GM18505 (cell line): ENCODE results near the gene FAM174C.

Experiments used
- ATAC-seq: cut with Tn5 transposase; IDR thresholded peaks from one replicate; pipeline ENCODE4 v1.9.1; 2021; ENCODE audit not compliant: unreplicated experiment
- POLR2A ChIP-seq: IDR thresholded peaks from 4 replicates; pipeline ENCODE4 v1.6.1; 2011; ENCODE audit warnings: borderline replicate concordance; ENCODE audit not compliant: insufficient read depth, insufficient read length; ENCODE audit errors: extremely low read depth

FAM174C gene

DNA sequence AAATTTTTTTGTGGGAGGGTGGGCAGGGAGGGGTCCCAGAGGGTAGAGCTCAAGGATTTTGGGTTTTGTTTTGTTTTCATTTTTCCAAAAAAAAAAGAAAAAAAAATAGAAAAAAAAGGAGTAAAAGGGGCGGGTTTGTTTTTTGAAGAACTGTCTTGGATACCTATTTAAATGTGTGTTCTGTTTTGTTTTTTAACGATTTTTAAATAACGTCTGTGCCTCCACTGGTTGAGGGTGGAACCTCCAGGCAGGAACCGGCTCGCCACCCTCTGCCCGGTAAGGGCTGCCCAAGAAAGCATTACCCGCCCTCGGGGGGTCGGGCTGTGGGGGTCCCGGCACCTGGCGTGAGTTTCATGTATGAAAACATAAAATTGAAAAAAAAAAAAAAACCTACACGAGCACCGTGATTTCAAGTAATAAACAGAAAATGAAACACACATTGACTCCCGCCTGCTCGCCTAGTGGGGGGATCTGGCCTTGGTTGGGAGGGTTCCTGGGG is 16.6 kb upstream of the FAM174C start:
- TF ChIP-seq POLR2A, result no peak
- ATAC-seq, result no peak

DNA sequence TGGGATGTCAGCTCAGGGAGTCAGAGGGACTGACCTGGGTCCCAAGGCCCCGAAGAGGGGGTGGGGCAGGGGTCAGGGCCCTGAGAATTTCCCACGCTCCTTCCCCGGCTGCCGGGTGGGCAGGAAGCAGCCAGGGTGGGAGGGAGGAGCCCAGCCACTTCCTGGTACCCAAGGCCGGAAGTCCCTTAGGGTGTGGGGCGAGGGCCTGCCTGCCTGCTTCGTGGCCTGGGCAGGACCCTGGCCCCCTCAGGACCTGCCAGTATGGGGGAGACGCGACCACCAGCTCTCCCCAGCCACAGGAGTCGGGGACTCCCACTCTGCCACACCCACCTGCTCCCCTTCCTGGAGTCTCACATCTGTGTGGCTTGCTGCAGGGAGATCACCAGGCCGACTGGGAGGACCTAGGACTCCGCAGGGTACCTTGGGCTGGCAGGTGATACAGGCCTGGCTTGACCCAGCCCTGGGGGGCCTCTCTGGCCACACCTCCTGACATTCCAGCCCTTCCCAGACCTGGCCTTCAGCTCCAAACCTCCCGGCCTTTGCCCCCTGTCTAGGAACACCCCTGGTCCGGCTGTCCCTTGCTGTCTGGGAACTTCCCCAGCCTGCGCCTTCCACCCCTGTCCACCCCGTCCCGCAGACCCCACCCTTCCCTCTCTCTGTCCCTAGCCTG is 16.0 kb upstream of the FAM174C start:
- peak; percentile 25 for ATAC-seq
- peak; percentile 85 for TF ChIP-seq POLR2A

- TF ChIP-seq POLR2A, result no peak
- ATAC-seq, result peak; percentile 5
Observed at GRCh38 chr19:1259876-1260748, 15.2 kb upstream of the FAM174C start.

GRCh38 chr19:1260749-1261537 is 14.4 kb upstream of the FAM174C start:
- ATAC-seq, result peak; percentile 50
- peak; percentile 28 for TF ChIP-seq POLR2A

- no peak for ATAC-seq
- no peak for TF ChIP-seq POLR2A
Observed at GRCh38 chr19:1261538-1261797, 13.9 kb upstream of the FAM174C start.

DNA sequence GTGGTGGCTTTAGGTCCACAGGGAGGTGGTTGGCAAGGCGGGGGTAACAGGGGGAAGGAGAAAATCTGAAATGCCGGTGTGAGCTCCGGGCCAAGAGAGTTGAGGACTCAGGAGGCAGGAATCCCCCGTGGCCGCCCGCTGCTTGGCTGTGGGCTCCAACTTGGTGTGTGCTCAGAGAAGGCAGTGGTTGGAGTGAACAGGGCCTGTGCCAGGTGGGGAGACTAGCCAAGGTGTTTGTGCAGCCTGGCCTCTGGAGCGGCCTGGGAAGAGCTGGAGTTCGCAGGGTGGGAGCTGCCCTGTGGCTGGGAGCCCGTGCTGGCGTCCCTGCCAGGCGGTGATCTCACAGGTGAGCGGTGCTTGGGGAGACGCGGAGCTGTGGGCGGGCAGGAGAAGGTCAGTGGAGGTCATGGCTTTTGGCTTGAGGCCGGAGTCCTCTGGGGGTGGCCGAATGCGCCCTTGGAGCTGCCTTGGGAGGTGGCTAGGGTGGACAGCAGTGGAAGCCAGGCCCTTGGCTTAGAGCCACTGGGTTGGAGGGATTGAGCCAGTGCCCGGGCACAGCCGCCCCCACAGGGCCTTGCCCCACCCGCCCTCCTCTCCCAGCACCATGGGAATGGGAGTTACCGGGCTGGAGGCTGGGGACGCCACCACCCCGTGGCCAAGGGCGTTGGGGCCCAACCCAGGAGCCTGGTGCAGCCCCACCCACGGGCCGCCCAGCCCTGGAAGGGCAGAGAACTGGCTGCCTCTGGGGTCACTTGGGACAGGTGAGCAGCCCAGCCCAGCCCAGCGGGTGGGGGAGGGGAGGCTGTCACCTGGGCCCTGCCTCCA is 13.3 kb upstream of the FAM174C start:
- no peak for ATAC-seq
- peak; percentile 35 for TF ChIP-seq POLR2A

DNA sequence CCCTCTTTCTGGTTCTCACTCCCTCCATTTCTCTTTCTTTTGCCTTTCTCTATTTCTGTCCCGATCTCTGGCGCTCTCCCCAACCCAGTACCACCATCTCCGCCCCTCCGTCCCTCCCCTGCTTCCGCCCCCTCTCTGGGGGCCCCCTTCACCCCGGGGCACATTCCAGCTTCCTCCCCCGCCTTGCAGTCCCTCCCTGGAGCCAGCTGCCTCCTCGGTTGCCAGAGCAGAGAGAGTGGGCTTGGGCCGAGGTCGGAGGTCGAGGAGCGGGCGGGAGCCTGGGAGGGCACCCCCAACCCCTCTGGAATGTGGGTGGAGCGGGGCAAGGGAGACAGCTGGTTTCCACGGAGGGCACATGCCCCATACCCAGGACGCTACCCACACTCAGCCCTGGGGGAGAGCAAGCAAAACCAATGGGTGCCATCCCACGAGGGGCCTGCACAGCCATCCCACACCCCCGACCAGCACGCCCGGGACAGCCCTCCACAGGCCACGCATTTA is 12.7 kb upstream of the FAM174C start:
- TF ChIP-seq POLR2A, result no peak
- no peak for ATAC-seq

- ATAC-seq, result no peak
- no peak for TF ChIP-seq POLR2A
Observed at GRCh38 chr19:1263188-1263587, 12.1 kb upstream of the FAM174C start.

DNA sequence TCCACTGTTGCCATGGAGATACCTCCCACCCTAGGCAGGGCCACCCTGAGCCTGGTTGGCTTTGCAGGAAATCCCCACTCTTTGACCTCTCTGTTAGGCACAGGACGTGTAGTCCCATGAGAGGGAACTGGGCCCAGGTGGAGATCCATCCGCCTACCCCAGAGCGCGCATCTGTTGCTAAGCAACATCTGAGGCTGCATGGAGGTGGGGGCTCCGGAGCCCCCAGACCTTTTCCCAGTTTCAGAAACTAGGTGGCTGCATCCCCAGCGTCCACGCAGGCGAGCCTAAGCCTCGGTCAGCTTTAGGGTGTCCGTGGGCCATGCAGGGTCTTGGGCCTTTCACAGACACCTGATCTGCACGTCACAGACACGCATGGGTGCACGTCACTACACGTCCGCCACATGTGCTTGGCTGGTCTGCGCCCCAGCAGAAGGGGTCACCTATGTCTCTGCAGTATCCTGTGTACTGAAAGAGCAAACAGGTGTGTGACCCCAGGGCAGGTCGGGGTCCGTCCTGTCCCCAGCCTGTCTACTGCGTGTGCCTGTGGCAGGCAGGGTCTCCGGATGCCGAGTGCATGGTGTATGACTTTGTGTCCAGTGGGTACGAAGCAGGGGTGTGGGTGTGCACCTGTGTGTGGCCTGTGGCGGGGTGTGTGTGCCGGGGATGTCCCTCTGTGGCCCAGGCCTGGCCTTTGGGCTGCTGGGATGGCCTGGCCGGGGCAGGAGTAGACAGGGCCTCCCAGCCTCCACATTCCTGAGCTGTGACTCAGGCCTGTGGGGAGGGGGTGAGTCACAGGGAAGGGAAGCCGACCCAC is 10.3 kb upstream of the FAM174C start:
- no peak for TF ChIP-seq POLR2A
- ATAC-seq, result no peak

GRCh38 chr19:1265615-1266128 is 9.7 kb upstream of the FAM174C start:
- peak; percentile 26 for TF ChIP-seq POLR2A
- ATAC-seq, result no peak

GRCh38 chr19:1266129-1266915 is 9.0 kb upstream of the FAM174C start:
- peak; percentile 25 for ATAC-seq
- TF ChIP-seq POLR2A, result peak; percentile 3
